Ovary (tissue), 9 donors: ENCODE data around the gene KCNRG. TPM values are rescaled to one million over a fixed set of nuclear protein-coding genes. Genes with fewer than 3 reads are reported as not detected.
"Not testable (repeated sequence)": the region's sequence is repeated elsewhere in the genome, so short reads cannot be mapped to it uniquely, and the experiment has no call there.

Source experiments
- DNase-seq, 5 donors: peaks; one replicate each; pipeline ENCODE4 v3.0.0-alpha.2; 2019 to 2020
- H3K27ac ChIP-seq, 2 donors: fragments of 200-600 bp; one replicate each; pipeline versions ENCODE4 v1.5.1 to v1.8.0; 2019 to 2022
- H3K27me3 ChIP-seq: fragments of 200-600 bp; one replicate; pipeline ENCODE4 v1.8.0; 2022
- H3K36me3 ChIP-seq: fragments of 200-600 bp; sonication (generic); one replicate; pipeline ENCODE4 v1.5.1; 2019
- H3K4me1 ChIP-seq: one replicate; pipeline ENCODE4 v1.8.1; 2013; ENCODE audit warnings: mild to moderate bottlenecking, moderate library complexity; ENCODE audit not compliant: insufficient read depth
- H3K4me3 ChIP-seq: fragments of 200-600 bp; sonication (generic); one replicate; pipeline ENCODE4 v1.5.1; 2017
- H3K9me3 ChIP-seq, 2 donors: fragments of 200-600 bp in 1 of 2; sonication (generic) in 1 of 2; one replicate each; pipeline versions ENCODE4 v1.5.1 to v1.8.1; 2013 to 2019; ENCODE audit warnings: mild to moderate bottlenecking in 1 of 2, moderate library complexity in 1 of 2
- EP300 ChIP-seq: sonication (generic); formaldehyde crosslinking; IDR thresholded peaks from one replicate; pipeline ENCODE4 v1.6.1; 2017; ENCODE audit warnings: antibody characterized with exemption
- POLR2A ChIP-seq: fragments of 450-650 bp; IDR thresholded peaks from one replicate; pipeline ENCODE4 v1.6.1; 2017; ENCODE audit warnings: antibody characterized with exemption, mild to moderate bottlenecking, moderate library complexity
- WGBS, 3 donors: extraction: QIAGEN DNeasy Blood & Tissue Kit in 1 of 3; methylation state at CpG; one replicate each; pipeline versions ENCODE4 v1.1.5 to v1.1.7; 2013 to 2017; 5-methylcytosine and 5-hydroxymethylcytosine counted together
- intact Hi-C, 4 donors: fragments of 100-400 bp; cut with DNase I; formaldehyde crosslinking; loops; one replicate each; pipeline versions ENCODE4 v1.11.0 to v1.15.1; 2022 to 2023
- polyA plus RNA-seq, 2 donors: library from polyadenylated mRNA; stranded (reverse); fragments of 200-250 nt in 1 of 2; fragments of 350-450 nt in 1 of 2; fragmentation: Illumina TruSeq in 1 of 2; extraction: RNeasy Lipid Tissue Mini Kit (QIAGEN cat#74804) in 1 of 2; gene quantifications; one replicate each; pipeline ENCODE4 v1.2.3, GENCODE V29; 2013 to 2014
- total RNA-seq, 7 donors: library from RNA; depleted of rRNA in 2 of 7; stranded (reverse); fragments of >200 nt in 2 of 7; fragmentation: NEBNext Ultra II Directional in 3 of 7; extraction: Animal tissue kit (Norgen Biotek cat#: 25700) in 3 of 7; gene quantifications; one replicate each; pipeline versions ENCODE4 v1.1.0 to v1.2.4, GENCODE V29; 2016 to 2023
- TF ChIP-seq, protein P1 (sequence below), 3 donors: fragments of 450-650 bp in 2 of 3; fragments of 200-600 bp in 1 of 3; IDR thresholded peaks; one replicate each; pipeline versions ENCODE4 v1.5.1 to v1.8.0; 2016 to 2022; ENCODE audit warnings: antibody characterized with exemption in 3 of 3, mild to moderate bottlenecking in 1 of 3
- donor health status: DM: no; HTN: no; CAD: no; lungs with moderate emphysema.
- donor health status: DM: no; HTN: no; CAD: no.
- donor health status: Bipolar disorder and iron deficiency.
- donor health status: DM: yes; HTN: yes; CAD: no.
- donor health status: DM: no; HTN: no; CAD: no.
- donor health status: DM: yes; HTN: yes; CAD: no.

KCNRG gene
- total and polyA plus RNA-seq, 9 donors, result 0.23 to 7.9 (median 0.65) TPM

DNA sequence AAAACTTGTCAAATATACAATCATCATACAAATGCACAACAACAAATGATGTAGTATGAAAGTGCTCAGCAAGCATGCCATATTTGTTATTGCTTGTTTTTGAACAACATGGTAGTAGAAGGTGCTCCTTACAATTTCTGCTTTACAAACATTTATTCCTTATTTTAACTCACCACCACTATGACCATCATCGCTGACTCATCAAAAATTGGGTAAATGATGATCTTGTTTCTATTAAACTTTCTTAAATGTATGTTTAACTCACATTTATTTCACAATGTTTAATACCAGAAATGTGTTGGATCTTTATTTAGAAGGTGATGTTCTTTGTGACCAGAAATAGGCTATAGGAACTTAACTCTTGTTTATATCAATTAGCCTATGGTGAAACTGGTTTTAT is 45.5 kb downstream of the KCNRG start:
- WGBS, 3 donors, result 98 to 100% (median 98%) methylated on average over 1 of the region's 1 CpG
- no peak overlapping the region for H3K27ac ChIP-seq
- H3K4me1 ChIP-seq, result no peaks in the 10 kb centered on the region
- H3K9me3 ChIP-seq, result no peaks in the 10 kb centered on the region
- H3K4me3 ChIP-seq, result no peak overlapping the region
- no peaks in the 10 kb centered on the region for H3K27me3 ChIP-seq
- no peak for TF ChIP-seq EP300
- no peak for TF ChIP-seq POLR2A
- TF ChIP-seq, protein P1, sequence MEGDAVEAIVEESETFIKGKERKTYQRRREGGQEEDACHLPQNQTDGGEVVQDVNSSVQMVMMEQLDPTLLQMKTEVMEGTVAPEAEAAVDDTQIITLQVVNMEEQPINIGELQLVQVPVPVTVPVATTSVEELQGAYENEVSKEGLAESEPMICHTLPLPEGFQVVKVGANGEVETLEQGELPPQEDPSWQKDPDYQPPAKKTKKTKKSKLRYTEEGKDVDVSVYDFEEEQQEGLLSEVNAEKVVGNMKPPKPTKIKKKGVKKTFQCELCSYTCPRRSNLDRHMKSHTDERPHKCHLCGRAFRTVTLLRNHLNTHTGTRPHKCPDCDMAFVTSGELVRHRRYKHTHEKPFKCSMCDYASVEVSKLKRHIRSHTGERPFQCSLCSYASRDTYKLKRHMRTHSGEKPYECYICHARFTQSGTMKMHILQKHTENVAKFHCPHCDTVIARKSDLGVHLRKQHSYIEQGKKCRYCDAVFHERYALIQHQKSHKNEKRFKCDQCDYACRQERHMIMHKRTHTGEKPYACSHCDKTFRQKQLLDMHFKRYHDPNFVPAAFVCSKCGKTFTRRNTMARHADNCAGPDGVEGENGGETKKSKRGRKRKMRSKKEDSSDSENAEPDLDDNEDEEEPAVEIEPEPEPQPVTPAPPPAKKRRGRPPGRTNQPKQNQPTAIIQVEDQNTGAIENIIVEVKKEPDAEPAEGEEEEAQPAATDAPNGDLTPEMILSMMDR (IDR thresholded peaks at IDR 0.05), result no peak
- DNase-seq, result no peak
- no peaks in the 10 kb centered on the region for H3K36me3 ChIP-seq
- intact Hi-C loops, result no loop called here

DNA sequence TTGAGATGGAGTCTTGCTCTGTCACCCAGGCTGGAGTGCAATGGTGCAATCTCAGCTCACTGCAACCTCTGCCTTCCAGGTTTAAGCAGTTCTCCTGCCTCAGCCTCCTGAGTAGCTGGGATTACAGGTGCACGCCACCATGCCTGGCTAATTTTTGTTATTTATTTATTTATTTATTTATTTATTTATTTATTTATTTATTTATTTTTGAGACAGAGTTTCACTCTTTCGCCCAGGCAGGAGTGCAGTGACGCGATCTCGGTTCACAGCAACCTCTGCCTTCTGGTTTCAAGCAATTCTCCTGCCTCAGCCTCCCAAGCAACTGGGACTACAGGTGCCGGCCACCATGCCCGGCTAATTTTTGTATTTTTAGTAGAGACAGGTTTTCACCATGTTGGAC is 47.1 kb downstream of the KCNRG start:
- H3K4me3 ChIP-seq, H3K36me3 ChIP-seq, H3K27ac ChIP-seq, DNase-seq, H3K4me1 ChIP-seq, H3K9me3 ChIP-seq, H3K27me3 ChIP-seq, intact Hi-C loops: not testable (repeated sequence)
- whole genome bisulfite sequencing, 3 donors, result 97 to 98% (median 97%) methylated on average over 7 of the region's 7 CpGs

DNA sequence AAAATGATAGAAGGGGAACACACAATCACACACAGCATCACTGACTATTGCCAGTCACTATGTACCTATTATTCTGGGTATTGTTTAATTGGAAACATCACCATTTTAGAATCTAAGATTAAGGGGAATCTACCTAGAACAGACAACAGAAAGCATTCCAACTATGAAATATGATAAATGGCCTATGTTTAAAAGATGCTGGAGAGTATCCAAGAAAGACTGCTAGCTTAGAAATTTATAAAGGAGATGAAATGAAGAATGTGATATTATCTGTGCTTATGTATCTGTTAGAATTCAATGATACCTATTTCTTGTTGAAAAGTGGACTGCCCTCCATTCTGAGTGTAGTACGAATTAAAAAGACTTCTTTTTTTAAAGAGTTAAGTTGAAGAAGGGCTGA is 50.5 kb downstream of the KCNRG start:
- H3K27ac ChIP-seq, result no peak overlapping the region
- H3K4me3 ChIP-seq, result no peak overlapping the region
- H3K9me3 ChIP-seq, result no peaks in the 10 kb centered on the region
- intact Hi-C loops, result no loop called here
- no peak for DNase-seq
- no peaks in the 10 kb centered on the region for H3K36me3 ChIP-seq
- H3K27me3 ChIP-seq, result no peaks in the 10 kb centered on the region
- no peaks in the 10 kb centered on the region for H3K4me1 ChIP-seq
- TF ChIP-seq POLR2A (no peak), EP300 (no peak)
- TF ChIP-seq, protein P1 (IDR thresholded peaks at IDR 0.05), result no peak
- WGBS, 3 donors, result 80 to 92% (median 87%) methylated on average over 1 of the region's 1 CpG

DNA sequence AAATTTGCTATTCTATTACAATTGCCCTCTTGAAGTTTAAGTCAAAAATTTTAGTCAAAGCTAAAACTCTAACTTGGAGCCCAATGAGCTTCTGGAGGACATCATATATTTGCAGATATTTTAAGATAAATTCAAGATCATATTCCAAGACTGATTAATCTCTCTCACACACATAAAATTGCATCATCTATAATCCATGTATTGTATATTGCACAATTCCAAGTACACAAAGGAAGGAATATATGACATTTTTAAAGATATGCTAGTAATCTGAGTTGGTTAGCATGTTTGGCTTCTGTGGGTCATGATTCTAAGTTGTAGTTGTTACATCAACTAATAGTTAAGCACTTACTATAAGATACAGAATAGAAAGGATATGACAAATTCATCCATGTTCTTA is 53.3 kb downstream of the KCNRG start:
- Histone ChIP-seq H3K27me3 (no peaks in the 10 kb centered on the region), H3K4me3 (no peak overlapping the region), H3K36me3 (no peaks in the 10 kb centered on the region), H3K9me3 (no peaks in the 10 kb centered on the region), H3K4me1 (no peaks in the 10 kb centered on the region), H3K27ac (no peak overlapping the region)
- DNase-seq, result no peak
- TF ChIP-seq, protein P1 (IDR thresholded peaks at IDR 0.05), result no peak
- no peak for TF ChIP-seq EP300
- TF ChIP-seq POLR2A, result no peak
- intact Hi-C loops, result no loop called here

DNA sequence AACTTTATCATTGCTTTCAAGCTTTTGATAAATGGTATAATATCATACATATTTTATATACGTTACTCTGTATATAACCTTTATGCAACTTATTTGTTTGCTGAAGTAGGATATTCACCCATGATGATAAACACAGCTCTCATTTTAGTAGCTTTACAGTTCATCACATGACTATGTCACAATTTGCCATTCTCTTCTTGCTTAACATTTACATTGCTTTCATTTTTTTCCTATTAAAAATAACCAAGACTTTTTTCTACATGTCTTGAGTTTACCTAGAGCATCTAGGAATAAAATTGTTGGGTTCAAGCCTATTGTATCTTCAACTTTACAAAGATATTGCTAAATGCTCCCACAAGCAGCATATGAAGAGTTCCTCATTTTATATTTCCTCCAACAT is 54.0 kb downstream of the KCNRG start:
- intact Hi-C loops, result no loop called here
- H3K27ac ChIP-seq, result no peak overlapping the region
- no peaks in the 10 kb centered on the region for H3K27me3 ChIP-seq
- no peak overlapping the region for H3K4me3 ChIP-seq
- DNase-seq, result no peak
- no peaks in the 10 kb centered on the region for H3K4me1 ChIP-seq
- no peaks in the 10 kb centered on the region for H3K9me3 ChIP-seq
- no peak for TF ChIP-seq POLR2A
- TF ChIP-seq, protein P1 (IDR thresholded peaks at IDR 0.05), result no peak
- no peak for TF ChIP-seq EP300
- no peaks in the 10 kb centered on the region for H3K36me3 ChIP-seq
- WGBS, 3 donors, result 93 to 98% (median 97%) methylated on average over 1 of the region's 1 CpG
